ENCODE data around the gene CSNK1G3.
"Not testable (repeated sequence)": the region's sequence is repeated elsewhere in the genome, so short reads cannot be mapped to it uniquely, and the experiment has no call there.

Gene CSNK1G3

DNA sequence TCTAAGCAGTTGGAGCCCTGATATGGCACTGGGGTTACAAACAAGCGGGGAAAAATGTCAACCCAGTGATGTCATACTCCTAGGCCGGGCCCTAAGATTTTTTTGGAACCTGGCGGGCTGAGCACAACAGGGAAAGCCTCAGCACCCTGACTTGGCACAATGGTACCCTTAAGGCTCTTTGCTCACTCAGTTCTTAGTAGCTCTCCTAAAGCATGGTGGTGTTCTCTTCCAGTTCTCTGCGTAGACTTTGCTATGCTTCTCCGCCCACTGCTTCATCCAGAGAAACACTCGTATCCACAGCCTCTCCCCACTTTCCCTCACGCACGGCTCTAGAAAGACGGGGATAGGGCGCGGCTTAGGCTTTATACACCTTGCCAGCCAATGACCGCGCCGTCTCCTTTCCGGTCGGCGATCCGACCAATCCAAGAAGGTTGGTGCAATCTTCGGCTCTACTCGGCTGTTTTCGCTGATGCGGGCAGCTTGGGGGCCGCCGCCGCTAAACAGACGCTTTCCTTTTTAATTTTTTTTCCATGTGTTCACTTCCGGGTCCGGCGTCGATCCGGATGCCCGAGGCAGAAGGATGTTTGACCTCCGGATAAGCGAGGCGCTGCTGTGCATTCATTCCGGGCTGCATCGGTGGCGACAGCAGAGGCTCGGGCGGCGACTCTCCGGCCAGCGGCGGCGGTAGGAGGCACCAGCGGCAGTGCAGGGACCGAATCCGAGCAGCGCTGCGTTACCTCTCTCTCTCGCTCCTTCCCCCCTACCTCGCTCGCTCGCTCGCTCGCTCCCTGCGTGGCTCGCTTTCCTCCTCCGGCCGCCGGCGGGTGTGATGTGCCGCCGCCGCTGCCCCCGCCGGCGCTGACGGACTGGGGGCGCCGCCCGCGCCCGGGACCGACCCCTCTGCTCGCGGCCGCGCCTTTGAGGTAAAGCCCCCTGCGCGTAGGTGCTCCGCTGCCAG is at the start of gene CSNK1G3:
Gene CSNK1G3, plus strand, starts transcription at position 530 of the 958 bp plus-strand sequence. CDS start 33,487 bp downstream, outside the sequence.
- DNase-seq (ENCODE audit: extremely low read depth in 1 of 2, low read depth in 1 of 2): peak; percentile 86 to 90

DNA sequence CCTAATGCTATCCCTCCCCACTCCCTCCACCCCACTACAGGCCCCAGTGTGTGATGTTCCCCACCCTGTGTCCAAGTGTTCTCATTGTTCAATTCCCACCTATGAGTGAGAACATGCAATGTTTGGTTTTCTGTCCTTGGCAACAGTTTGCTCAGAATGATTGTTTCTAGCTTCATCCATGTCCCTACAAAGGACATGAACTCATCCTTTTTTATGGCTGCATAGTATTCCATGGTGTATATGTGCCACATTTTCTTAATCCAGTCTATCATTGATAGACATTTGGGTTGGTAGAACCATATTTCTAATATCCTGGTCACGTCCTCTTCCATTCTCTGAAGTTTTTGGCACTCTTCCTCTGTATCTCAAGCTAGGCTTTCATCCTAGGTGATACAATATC is 45.1 kb upstream of the CSNK1G3 start:
- not testable (repeated sequence) for DNase-seq (ENCODE audit: extremely low read depth in 1 of 2, low read depth in 1 of 2)

DNA sequence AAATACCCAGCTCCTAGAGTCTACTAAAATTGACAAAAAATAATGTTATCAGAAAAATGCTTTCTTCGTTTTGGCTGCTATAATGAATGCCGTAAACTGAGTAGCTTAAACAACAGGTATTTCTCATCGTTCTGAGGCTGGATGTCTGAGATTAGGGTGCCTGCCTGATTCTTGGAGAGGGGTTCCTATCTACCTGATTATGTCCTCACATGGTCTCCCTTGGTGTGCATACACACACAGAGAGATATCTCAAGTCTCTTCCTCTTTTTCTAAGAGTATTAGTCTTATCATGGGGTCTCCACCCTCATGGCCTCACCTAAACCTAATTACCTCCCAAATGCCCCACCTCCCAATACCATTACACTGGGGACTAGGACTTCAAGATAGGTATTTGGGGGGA is 40.6 kb upstream of the CSNK1G3 start:
- no peak for DNase-seq (ENCODE audit: extremely low read depth in 1 of 2, low read depth in 1 of 2)

DNA sequence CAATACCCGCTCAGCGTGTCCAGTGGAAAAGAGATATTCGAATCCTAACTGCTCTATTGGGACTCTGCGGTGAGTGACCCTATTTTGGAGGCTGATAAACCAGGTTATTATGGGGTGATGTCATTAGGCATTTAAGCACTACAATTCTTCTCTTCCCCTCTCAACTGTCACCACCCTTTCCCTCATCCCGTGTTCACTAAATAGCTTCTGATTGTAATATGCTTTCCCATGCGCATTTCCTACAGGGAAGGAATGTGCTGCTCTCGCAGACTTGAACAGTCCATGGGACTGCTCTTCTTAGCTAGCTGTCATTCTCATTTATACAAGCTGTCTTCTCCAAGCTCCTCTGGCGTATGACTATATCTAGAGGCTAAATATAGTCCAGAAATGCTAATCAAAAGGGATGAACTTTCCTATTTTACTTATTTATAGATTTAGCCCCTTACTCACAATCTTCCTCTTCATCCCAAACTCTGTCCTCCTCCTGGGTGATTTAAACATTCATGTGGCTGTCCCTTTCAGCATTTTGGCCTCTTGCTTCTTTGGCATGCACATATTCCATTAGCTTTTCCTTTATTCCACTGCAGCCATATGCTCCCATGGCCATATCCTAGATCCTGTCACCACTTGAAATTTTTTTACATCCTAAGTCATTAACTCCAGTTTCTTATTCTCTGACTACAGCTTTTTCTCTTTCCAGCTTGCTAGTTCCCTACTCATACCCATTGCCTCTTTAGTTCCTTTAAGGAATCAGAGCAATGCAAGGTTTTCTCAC is 39.6 kb upstream of the CSNK1G3 start:
- DNase-seq (ENCODE audit: extremely low read depth in 1 of 2, low read depth in 1 of 2): no peak

DNA sequence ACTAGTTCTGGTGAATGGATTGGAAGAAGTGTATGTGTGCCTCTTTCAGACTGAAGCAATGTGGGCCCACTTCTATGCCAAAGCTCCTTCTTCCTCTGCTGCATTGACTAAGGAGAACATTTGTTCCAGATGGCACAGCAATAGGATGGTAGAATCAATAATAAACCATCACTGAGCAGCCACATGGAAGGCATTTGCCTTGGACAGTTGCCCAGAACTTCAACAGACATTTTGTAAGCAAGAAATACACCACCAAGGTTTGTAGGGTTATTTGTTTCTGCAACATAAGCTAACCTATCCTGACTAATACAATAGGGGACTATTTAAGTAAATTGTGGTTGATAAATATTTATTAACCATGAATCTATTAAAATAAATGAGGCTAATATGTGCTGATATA is 37.7 kb upstream of the CSNK1G3 start:
- no peak for DNase-seq (ENCODE audit: extremely low read depth in 1 of 2, low read depth in 1 of 2)

DNA sequence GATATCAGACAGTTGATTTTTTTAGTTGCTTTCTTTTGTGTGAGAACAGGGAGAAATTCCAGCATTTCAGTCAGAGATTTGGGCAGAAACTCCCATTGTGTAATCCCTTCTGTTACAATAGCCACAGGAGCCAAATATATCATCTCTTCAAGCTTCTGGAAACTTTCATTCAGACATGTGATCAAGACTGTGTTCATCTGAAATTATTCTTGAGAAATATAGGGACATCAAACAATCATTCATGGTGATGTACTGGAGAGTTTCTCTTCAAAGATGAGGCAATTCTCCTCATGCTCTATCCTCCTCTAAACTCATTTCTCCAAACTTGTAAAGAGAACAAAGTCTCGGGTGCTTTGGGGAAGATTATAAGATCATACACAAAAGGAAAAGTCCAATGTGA is 35.2 kb upstream of the CSNK1G3 start:
- no peak for DNase-seq (ENCODE audit: extremely low read depth in 1 of 2, low read depth in 1 of 2)

DNA sequence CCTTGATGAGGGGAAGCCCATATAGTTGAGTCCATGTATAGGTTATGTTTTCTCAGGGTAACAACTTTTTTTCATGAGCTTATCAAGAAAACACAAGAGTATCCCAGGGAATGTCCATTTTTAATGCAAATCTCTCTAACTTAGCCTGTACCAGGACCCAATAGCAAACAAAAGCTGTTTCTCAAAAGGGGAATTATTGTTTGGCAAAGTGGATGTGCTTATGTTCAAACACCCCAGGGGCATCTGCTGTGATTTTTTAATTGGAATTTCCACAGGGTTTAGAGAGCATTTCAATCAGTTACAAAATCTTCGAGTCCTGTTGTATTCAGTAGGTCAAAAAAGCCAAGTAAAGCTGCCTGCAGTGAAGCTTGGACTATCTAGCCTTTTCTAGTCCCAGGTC is 33.4 kb upstream of the CSNK1G3 start:
- DNase-seq (ENCODE audit: extremely low read depth in 1 of 2, low read depth in 1 of 2): no peak

DNA sequence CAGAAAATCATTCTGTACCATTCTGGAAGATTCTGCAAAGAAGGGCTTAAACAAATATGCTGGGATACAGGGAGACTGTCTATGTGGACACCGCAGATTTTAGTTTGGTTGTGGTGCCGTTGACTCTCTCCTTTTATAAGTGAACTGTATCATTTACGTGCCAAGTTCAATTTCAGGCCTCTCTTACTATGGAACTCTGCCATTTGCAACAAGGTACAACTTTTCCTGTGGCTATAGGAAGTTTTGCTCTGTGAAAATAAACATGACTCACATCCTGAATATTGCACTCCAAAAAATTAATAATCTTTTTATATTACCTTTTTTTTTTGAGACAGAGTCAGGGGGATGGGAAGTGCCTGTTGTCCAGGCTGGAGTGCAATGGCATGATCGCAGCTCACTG is 29.7 kb upstream of the CSNK1G3 start:
- no peak for DNase-seq (ENCODE audit: extremely low read depth in 1 of 2, low read depth in 1 of 2)

DNA sequence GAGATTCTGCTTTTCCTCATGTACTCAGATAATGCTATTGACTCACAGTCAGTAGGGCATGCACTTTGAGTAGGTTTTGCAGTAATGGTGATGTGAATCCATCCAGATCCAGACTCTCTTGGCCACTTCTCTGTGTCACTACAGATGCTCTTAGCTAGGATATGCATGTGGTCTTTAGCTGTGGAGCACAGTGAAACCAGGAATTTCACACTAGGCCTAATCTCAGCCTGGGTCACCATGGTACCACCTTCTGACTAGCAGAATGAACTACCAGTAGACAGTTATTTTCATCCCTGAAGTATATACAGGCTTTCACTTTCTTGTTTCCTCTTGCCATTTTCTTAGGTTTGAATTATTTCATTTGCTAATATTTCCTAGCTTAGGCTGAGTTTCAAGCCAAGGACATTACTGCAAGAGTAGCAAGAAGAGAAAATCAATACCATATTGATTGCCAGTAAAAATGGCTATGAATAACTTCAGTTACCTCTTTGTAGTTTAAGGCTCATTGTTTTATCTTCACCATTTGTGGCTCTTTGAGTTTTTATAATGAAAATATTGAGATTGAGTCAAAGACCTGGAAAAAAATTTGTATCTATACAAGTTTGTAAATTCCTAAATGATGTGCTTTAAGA is 28.4 kb upstream of the CSNK1G3 start:
- no peak for DNase-seq (ENCODE audit: extremely low read depth in 1 of 2, low read depth in 1 of 2)

DNA sequence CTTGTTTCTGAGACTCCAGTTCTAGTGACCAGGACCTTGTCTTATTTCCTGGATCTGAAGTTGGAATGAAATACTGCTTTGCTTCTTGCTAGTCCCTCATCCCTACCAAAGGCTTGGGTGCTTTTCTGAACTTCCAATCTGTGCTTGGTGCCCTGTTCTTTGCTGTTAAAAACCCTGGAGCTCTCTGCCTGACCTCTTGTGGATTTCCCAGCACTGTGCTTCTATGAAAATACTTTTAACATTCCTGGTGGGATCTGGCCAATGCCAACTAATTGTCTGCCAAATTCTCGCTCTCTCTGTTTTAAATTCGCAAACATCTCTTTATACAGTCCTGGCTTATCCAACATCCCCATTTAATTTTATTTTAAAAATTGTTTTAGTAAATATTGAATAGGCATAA is 26.7 kb upstream of the CSNK1G3 start:
- DNase-seq (ENCODE audit: extremely low read depth in 1 of 2, low read depth in 1 of 2): no peak

DNA sequence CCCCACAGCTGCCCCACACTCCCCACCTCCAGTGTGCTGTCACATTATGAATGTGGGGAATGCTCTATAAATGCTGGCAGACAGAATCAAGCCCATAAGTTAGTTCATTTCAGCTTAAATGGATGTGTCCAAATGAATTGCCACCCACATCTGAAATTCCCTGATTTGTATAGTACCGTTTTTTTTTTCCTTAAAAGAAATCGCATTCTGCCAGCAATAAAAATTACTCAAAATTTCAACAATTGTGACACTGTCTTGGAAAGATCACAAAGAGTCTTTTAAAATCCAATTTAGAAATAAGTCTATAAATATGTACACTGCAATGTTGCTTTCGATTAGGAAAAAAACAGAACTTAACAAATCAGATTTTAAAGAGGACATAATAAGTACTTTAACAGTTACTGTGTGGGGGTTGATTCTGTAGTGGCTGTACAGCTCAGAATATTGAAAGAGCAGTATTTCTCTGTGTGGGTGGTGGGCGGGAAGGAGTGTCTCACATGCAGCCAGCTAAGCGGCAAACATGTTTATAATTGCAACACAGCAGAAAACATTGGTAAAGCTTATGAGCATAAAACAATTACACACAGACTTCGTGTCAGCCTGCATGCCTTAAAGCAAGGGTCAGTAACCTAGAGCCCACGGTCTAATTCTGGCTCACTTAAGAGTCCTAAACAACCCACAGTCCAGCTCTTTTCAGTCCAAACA is 24.9 kb upstream of the CSNK1G3 start:
- no peak for DNase-seq (ENCODE audit: extremely low read depth in 1 of 2, low read depth in 1 of 2)

DNA sequence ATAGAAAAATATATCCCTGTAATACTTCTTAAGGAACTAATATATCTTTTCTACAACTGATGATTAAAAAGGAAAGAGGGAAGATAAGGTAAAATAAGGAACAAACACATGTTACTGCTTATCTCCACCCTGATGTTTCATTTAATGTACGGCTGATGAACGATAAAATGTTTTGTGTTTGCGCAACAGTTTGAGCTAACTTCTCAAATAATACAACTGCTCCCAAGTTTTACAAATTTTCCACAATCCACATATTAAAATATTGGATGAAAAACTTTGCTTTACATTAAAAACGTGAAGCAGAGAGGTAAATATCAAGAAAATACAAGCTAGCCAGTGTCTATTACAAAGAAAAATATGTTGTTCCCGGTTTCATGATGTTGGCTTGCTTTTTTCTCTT is 21.0 kb upstream of the CSNK1G3 start:
- DNase-seq (ENCODE audit: extremely low read depth in 1 of 2, low read depth in 1 of 2): no peak

DNA sequence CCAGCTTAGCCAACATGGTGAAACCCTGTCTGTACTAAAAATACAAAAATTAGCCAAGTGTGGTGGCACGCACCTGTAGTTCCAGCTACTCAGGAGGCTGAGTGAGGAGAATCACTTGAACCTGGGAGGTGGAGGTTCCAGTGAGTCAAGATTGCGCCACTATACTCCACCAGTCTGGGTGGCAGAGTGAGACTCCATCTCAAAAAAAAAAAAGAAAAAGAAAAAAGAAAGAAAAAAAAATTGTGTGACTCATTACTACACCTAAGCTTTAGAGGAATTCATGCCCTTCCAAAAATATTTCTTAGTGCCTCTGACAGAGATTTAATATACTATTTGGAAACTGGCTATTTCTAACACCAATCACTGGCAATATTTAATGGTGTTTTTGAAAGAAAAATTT is 16.8 kb upstream of the CSNK1G3 start:
- DNase-seq (ENCODE audit: extremely low read depth in 1 of 2, low read depth in 1 of 2): not testable (repeated sequence)

DNA sequence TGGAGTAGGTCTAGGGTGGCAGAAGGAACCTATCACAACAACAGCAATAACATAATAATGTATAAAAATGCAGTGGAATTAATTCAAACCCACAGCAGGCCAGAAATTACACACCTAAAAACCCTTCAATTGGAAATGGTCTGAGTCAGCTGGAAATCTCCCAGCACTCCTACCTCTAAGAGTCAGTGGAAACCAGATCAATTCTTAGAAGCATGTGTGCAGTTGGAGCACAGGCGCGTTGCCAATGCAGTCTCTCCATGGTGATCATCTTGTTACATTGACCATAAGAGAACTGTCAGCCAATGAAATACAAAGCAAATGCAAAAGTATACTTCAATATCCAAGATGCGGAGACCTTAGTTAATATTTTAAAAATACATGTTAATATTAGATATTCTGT is 15.1 kb upstream of the CSNK1G3 start:
- DNase-seq (ENCODE audit: extremely low read depth in 1 of 2, low read depth in 1 of 2): no peak

DNA sequence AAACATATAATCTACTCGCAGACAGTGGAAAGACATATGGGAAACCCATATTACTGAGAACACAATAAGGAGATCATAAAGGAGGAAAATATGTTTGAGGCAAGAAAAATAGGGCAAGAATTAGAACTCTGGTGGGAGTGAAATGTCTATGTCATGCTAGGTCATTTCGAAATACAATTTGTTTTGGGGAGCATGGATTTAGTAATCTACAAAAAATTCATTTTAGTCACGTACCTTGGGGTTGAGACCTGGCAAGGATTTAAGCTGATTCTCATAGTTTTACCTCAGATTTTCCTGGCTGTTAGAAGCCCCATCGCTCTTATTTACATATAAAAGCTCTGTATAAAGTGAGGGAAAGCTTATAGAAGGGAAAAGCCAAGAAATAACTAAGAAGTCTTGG is 11.5 kb upstream of the CSNK1G3 start:
- DNase-seq (ENCODE audit: extremely low read depth in 1 of 2, low read depth in 1 of 2): no peak

DNA sequence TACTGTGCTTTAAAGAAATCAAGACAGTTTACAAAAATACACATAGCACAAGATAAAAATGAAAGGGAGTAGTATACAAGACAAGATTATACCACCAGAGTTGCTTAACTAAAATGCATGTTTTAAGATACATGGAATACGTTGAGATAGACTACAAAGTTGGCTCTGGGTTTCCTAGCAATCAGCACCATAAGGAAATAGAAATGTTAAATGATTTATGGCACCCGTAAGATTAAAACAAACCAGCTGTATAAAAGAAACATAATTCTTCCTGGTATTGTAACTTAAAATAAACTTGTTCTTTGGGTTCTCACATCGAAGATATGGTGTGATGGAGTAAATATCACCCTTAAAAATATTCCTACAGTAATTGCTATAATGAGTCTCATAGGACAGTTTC is 9.9 kb upstream of the CSNK1G3 start:
- DNase-seq (ENCODE audit: extremely low read depth in 1 of 2, low read depth in 1 of 2): no peak

DNA sequence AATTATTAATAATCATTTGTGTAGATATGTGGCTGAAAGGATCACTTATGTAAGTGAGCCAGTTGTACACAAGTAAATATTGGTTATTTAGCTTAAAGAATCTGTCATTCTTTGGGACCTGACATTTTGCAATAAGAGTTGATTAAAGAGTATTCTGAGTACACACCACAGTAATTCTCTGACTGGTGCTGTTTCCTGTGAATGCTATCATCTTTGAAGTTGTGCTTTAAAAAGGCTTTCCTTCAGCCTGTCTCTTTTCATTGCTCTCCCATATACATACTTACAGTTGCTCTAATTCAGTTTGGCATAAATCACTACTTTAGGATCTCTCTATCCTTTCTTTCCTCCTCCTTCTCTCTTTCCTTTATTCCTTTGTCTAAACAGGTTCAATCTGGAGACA is 8.7 kb upstream of the CSNK1G3 start:
- no peak for DNase-seq (ENCODE audit: extremely low read depth in 1 of 2, low read depth in 1 of 2)

DNA sequence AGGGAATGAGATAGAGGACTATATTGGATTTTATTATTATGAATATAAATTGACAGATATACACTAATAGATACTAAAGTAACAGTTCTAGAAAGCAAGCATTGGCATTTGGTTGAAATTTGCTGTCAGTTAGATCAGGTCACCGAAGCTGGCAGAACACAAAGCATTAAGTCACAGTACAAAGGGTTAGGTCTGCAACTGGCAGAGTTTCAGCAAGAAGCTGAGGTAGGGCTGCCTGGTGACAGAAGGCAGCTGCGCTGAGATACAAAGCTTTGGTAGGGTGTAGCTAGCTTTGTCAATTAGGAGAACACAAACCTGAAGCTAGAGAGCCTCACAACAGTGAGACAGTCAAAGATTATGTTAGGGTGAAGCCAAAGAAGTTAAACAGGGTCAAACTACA is 6.3 kb upstream of the CSNK1G3 start:
- DNase-seq (ENCODE audit: extremely low read depth in 1 of 2, low read depth in 1 of 2): no peak

DNA sequence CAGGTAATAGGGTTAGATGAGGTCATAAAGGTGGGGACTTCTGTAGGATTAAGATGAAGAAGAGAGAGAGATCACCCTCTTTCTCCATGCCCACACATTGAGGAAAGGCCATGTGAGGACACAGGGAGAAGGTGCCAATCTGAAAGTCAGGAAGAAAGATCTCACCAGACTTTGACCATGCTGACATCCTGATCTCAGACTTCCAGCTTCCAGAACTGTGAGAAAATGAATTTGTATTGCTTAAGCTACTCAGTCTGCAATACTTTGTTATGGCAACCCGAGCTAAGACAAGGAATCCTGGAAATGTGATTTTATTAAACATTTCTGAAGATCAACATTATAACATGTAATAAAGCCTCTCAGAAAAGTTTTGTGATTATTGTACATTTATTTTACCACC is 3.5 kb upstream of the CSNK1G3 start:
- DNase-seq (ENCODE audit: extremely low read depth in 1 of 2, low read depth in 1 of 2): no peak

DNA sequence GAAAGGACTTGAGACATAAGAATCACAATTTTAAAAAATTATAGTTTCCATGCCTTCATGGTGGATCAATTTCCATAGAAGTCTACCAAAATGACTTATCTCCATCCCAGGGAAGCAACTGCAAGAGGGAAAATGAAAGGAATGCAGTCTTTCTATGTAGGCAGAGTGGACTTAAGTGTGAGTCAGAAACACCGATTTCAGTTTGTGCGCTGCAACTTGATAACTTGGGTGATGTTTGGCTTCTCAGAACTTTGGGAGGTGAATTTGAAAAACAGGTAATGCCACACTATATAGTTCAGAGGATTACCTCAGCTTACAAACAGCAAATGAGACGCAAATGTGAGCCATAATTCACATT is 708 bp upstream of the CSNK1G3 start:
- DNase-seq (ENCODE audit: extremely low read depth in 1 of 2, low read depth in 1 of 2): no peak
